HEK293 (cell line): ENCODE measurements around the gene PRKCE.

Experiments
- CTCF ChIA-PET: fragments of 350-600 bp; formaldehyde crosslinking; extraction: SDS; loops from one replicate; lab custom pipeline; 2021; ENCODE audit warnings: antibody characterized with exemption; lab: Yijun Ruan, JAX
- POLR2A ChIA-PET: fragments of 300-600 bp; formaldehyde crosslinking; extraction: SDS; loops from one replicate; lab custom pipeline; 2020; ENCODE audit warnings: antibody characterized with exemption, inconsistent platforms; lab: Yijun Ruan, JAX
- H3K27ac ChIP-seq: fragments of 200-500 bp; sonication (Bioruptor generic); 2 replicates; pipeline ENCODE4 v1.5.1; 2014; ENCODE audit warnings: low read depth, low read length, control low read depth, inconsistent platforms; ENCODE audit errors: extremely low read depth
- H3K36me3 ChIP-seq, 2 experiments: fragments of 200-500 bp in 1 of 2; sonication (Bioruptor generic) in 1 of 2; 1 replicate in 1 of 2; 2 replicates in 1 of 2; pipeline ENCODE4 v1.5.1; 2014 to 2017; ENCODE audit warnings: inconsistent platforms in 2 of 2, low read length in 2 of 2; ENCODE audit not compliant: control insufficient read depth in 2 of 2, insufficient read depth in 1 of 2
- H3K4me1 ChIP-seq: fragments of 200-500 bp; sonication (Bioruptor generic); 2 replicates; pipeline ENCODE4 v1.5.1; 2014; ENCODE audit warnings: mild to moderate bottlenecking, low read length, inconsistent platforms; ENCODE audit not compliant: control insufficient read depth, insufficient read depth
- H3K4me3 ChIP-seq: 2 replicates; pipeline ENCODE4 v1.5.1; 2011; ENCODE audit warnings: low read depth, mild to moderate bottlenecking, control low read depth, low read length, moderate library complexity
- H3K9me3 ChIP-seq: fragments of 200-500 bp; sonication (Bioruptor generic); 2 replicates; pipeline ENCODE4 v1.5.1; 2014; ENCODE audit warnings: low read depth, low read length, inconsistent platforms; ENCODE audit not compliant: control insufficient read depth, insufficient read depth
- GLIS1 ChIP-seq: fragments of 450-650 bp; formaldehyde crosslinking; IDR thresholded peaks from 2 replicates; pipeline ENCODE4 v1.5.1; 2016; ENCODE audit warnings: missing biosample characterization, missing genetic modification characterization
- GLIS2 ChIP-seq: fragments of 450-650 bp; formaldehyde crosslinking; IDR thresholded peaks from 2 replicates; pipeline ENCODE4 v1.5.1; 2016; ENCODE audit warnings: missing biosample characterization, missing genetic modification characterization
- OSR2 ChIP-seq: fragments of 450-650 bp; formaldehyde crosslinking; IDR thresholded peaks from 2 replicates; pipeline ENCODE4 v1.5.1; 2016; ENCODE audit warnings: missing biosample characterization, missing genetic modification characterization
- RBAK ChIP-seq: fragments of 450-650 bp; formaldehyde crosslinking; IDR thresholded peaks from 2 replicates; pipeline ENCODE4 v1.5.1; 2016; ENCODE audit warnings: missing biosample characterization, missing genetic modification characterization
- SALL2 ChIP-seq: fragments of 450-650 bp; formaldehyde crosslinking; IDR thresholded peaks from 2 replicates; pipeline ENCODE4 v1.5.0; 2017; ENCODE audit warnings: missing biosample characterization, mild to moderate bottlenecking, missing genetic modification characterization, borderline replicate concordance
- SCRT2 ChIP-seq: fragments of 450-650 bp; formaldehyde crosslinking; IDR thresholded peaks from 2 replicates; pipeline ENCODE4 v1.5.1; 2016; ENCODE audit warnings: missing biosample characterization, missing genetic modification characterization
- SP7 ChIP-seq: fragments of 450-650 bp; formaldehyde crosslinking; IDR thresholded peaks from 2 replicates; pipeline ENCODE4 v1.5.1; 2016; ENCODE audit warnings: missing biosample characterization, missing genetic modification characterization
- TCF7L2 ChIP-seq: IDR thresholded peaks from 2 replicates; pipeline ENCODE4 v1.6.1; 2011; ENCODE audit warnings: low read depth, mild to moderate bottlenecking, inconsistent platforms, low read length, moderate library complexity, borderline replicate concordance
- ZFP69B ChIP-seq: fragments of 450-650 bp; formaldehyde crosslinking; IDR thresholded peaks from 2 replicates; pipeline ENCODE4 v1.5.1; 2016; ENCODE audit warnings: missing biosample characterization, missing genetic modification characterization
- ZNF146 ChIP-seq: fragments of 450-650 bp; formaldehyde crosslinking; IDR thresholded peaks from 2 replicates; pipeline ENCODE4 v1.5.1; 2016; ENCODE audit warnings: missing biosample characterization, missing genetic modification characterization
- ZNF184 ChIP-seq: fragments of 450-650 bp; IDR thresholded peaks from 2 replicates; pipeline ENCODE4 v1.5.1; 2018; ENCODE audit warnings: missing biosample characterization, mild to moderate bottlenecking, missing genetic modification characterization
- ZNF202 ChIP-seq: fragments of 450-650 bp; formaldehyde crosslinking; IDR thresholded peaks from 2 replicates; pipeline ENCODE4 v1.5.1; 2016; ENCODE audit warnings: missing biosample characterization, missing genetic modification characterization, borderline replicate concordance
- ZNF239 ChIP-seq: fragments of 450-650 bp; formaldehyde crosslinking; IDR thresholded peaks from 2 replicates; pipeline ENCODE4 v1.5.1; 2016; ENCODE audit warnings: missing biosample characterization, missing genetic modification characterization
- ZNF266 ChIP-seq: fragments of 450-650 bp; formaldehyde crosslinking; IDR thresholded peaks from 2 replicates; pipeline ENCODE4 v1.5.1; 2016; ENCODE audit warnings: missing biosample characterization, missing genetic modification characterization, low read depth
- ZNF302 ChIP-seq: fragments of 450-650 bp; formaldehyde crosslinking; IDR thresholded peaks from 2 replicates; pipeline ENCODE4 v1.5.1; 2016; ENCODE audit warnings: missing biosample characterization, missing genetic modification characterization, low read depth
- ZNF366 ChIP-seq: fragments of 450-650 bp; formaldehyde crosslinking; conservative IDR thresholded peaks from 2 replicates; pipeline ENCODE4 v1.5.1; 2016; ENCODE audit warnings: missing biosample characterization, missing genetic modification characterization
- ZNF391 ChIP-seq: fragments of 450-650 bp; formaldehyde crosslinking; IDR thresholded peaks from 2 replicates; pipeline ENCODE4 v1.5.1; 2016; ENCODE audit warnings: low read depth, missing biosample characterization, missing genetic modification characterization, borderline replicate concordance
- ZNF394 ChIP-seq: fragments of 450-650 bp; formaldehyde crosslinking; IDR thresholded peaks from 2 replicates; pipeline ENCODE4 v1.5.1; 2016; ENCODE audit warnings: missing biosample characterization, missing genetic modification characterization, mild to moderate bottlenecking, moderate library complexity, borderline replicate concordance
- ZNF404 ChIP-seq: fragments of 450-650 bp; formaldehyde crosslinking; IDR thresholded peaks from 2 replicates; pipeline ENCODE4 v1.5.1; 2017; ENCODE audit warnings: missing biosample characterization, missing genetic modification characterization
- ZNF549 ChIP-seq: fragments of 450-650 bp; IDR thresholded peaks from 2 replicates; pipeline ENCODE4 v1.5.1; 2018; ENCODE audit warnings: missing biosample characterization, missing genetic modification characterization, mild to moderate bottlenecking, inconsistent platforms, moderate library complexity
- ZNF561 ChIP-seq: fragments of 450-650 bp; IDR thresholded peaks from 2 replicates; pipeline ENCODE4 v1.5.1; 2018; ENCODE audit warnings: missing biosample characterization, missing genetic modification characterization, borderline replicate concordance
- ZNF600 ChIP-seq: fragments of 450-650 bp; formaldehyde crosslinking; IDR thresholded peaks from 2 replicates; pipeline ENCODE4 v1.5.1; 2016; ENCODE audit warnings: missing biosample characterization, missing genetic modification characterization
- ZNF629 ChIP-seq: fragments of 450-650 bp; formaldehyde crosslinking; IDR thresholded peaks from 2 replicates; pipeline ENCODE4 v1.5.1; 2017; ENCODE audit warnings: missing biosample characterization, missing genetic modification characterization
- ZNF658 ChIP-seq: fragments of 450-650 bp; formaldehyde crosslinking; IDR thresholded peaks from 2 replicates; pipeline ENCODE4; 2016; ENCODE audit warnings: missing biosample characterization, missing genetic modification characterization
- ZNF677 ChIP-seq: fragments of 450-650 bp; IDR thresholded peaks from 2 replicates; pipeline ENCODE4 v1.5.0; 2018; ENCODE audit warnings: missing biosample characterization, mild to moderate bottlenecking, missing genetic modification characterization, moderate library complexity
- ZNF768 ChIP-seq: fragments of 450-650 bp; formaldehyde crosslinking; IDR thresholded peaks from 2 replicates; pipeline ENCODE4 v1.5.1; 2018; ENCODE audit warnings: missing biosample characterization, mild to moderate bottlenecking, missing genetic modification characterization
- ZNF776 ChIP-seq: fragments of 450-650 bp; formaldehyde crosslinking; IDR thresholded peaks from 2 replicates; pipeline ENCODE4 v1.5.0; 2017; ENCODE audit warnings: missing biosample characterization, missing genetic modification characterization, borderline replicate concordance
- TF ChIP-seq, protein P1 (sequence below): fragments of 450-650 bp; formaldehyde crosslinking; IDR thresholded peaks from 2 replicates; pipeline ENCODE4 v1.5.1; 2016; ENCODE audit warnings: missing biosample characterization, missing genetic modification characterization
- TF ChIP-seq, protein P2 (sequence below): fragments of 450-650 bp; formaldehyde crosslinking; IDR thresholded peaks from 2 replicates; pipeline ENCODE4 v1.5.1; 2016; ENCODE audit warnings: missing biosample characterization, missing genetic modification characterization
- TF ChIP-seq, protein P3 (sequence below): fragments of 450-650 bp; formaldehyde crosslinking; IDR thresholded peaks from 2 replicates; pipeline ENCODE4 v1.5.1; 2017; ENCODE audit warnings: missing biosample characterization, missing genetic modification characterization
- TF ChIP-seq, protein P4 (sequence below): fragments of 450-650 bp; formaldehyde crosslinking; IDR thresholded peaks from 2 replicates; pipeline ENCODE4 v1.5.1; 2016; ENCODE audit warnings: missing biosample characterization, missing genetic modification characterization

PRKCE gene

DNA sequence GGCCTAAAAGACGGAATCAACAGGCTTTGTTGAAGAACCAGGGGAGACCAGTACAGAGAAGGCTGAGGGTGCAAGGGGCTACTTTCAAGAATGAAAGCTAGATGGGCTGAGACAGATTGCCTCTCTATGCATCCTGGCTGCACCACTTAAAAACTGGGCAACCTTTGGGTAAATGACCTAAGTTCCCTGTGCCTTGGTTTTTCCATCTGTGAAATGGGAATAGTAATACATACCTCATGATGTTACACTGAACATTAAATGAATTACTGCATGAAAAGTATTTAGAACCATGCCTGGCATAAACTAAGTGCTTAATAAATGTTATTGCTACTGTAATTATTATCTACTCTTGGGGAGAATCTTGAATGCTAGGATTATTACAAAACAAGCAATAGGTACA lies 106.5 kb downstream of the PRKCE start (continued):
- TF ChIP-seq, protein P1, sequence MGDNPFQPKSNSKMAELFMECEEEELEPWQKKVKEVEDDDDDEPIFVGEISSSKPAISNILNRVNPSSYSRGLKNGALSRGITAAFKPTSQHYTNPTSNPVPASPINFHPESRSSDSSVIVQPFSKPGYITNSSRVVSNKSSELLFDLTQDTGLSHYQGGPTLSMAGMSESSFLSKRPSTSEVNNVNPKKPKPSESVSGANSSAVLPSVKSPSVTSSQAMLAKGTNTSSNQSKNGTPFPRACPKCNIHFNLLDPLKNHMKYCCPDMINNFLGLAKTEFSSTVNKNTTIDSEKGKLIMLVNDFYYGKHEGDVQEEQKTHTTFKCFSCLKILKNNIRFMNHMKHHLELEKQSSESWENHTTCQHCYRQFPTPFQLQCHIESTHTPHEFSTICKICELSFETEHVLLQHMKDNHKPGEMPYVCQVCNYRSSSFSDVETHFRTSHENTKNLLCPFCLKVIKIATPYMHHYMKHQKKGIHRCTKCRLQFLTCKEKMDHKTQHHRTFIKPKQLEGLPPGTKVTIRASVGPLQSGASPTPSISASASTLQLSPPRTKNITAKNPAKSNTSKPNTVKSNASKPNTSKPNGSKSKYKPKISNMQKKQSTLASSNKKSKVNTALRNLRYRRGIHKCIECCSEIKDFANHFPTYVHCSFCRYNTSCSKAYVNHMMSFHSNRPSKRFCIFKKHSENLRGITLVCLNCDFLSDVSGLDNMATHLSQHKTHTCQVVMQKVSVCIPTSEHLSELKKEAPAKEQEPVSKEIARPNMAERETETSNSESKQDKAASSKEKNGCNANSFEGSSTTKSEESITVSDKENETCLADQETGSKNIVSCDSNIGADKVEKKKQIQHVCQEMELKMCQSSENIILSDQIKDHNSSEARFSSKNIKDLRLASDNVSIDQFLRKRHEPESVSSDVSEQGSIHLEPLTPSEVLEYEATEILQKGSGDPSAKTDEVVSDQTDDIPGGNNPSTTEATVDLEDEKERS (tag by site-specific recombination): no peak
- TF ChIP-seq, protein P2, sequence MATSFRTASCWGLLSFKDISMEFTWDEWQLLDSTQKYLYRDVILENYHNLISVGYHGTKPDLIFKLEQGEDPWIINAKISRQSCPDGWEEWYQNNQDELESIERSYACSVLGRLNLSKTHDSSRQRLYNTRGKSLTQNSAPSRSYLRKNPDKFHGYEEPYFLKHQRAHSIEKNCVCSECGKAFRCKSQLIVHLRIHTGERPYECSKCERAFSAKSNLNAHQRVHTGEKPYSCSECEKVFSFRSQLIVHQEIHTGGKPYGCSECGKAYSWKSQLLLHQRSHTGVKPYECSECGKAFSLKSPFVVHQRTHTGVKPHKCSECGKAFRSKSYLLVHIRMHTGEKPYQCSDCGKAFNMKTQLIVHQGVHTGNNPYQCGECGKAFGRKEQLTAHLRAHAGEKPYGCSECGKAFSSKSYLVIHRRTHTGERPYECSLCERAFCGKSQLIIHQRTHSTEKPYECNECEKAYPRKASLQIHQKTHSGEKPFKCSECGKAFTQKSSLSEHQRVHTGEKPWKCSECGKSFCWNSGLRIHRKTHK: no peak

DNA sequence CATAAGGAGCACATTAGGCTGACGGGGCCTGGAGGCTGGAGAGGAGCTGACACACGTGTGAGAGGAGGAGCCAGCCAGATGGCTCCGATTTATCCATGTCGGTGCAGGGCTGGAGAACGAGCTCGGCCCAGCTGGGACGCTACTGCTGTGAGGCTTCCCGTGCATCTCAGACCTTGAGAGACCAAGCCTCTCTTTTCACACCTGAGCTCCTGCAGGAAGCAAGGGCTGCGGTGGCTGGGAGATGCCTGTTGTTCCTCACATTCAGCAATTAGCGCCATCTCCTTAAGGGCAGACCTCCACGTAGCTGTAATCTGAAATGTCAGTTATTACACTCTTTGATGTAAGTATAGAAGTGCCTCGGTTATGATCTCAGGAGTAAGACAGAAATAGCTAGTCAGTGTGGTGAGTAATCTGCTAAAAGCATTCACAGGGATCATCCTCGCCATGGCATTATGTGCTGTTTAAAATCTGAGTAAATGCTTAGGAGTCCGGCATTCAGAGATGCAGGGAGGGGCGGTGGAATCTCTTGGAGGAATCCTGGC lies 107.9 kb downstream of the PRKCE start:
- ChIA-PET CTCF (interaction anchor here (0.6 to 1.9 kb wide), 3 partner anchors 20 to 100 kb away, joined by 3 to 6 read pairs (median 5); no protein-coding TSS in a partner anchor), POLR2A (no interaction called here)
- Histone ChIP-seq H3K4me3 (no peak overlapping the region), H3K36me3 (no peaks in the 10 kb centered on the region), H3K9me3 (no peaks in the 10 kb centered on the region), H3K27ac (0 out of 2 replicates have a peak overlapping the region, but pooled peaks have one; percentile 8), H3K4me1 (peaks cover 12% of the 10 kb centered on the region)
- TF ChIP-seq ZNF561 (tag by site-specific recombination): no peak
- no peak for TF ChIP-seq ZNF549
- TF ChIP-seq SCRT2 (tag by site-specific recombination): peak; percentile 60
- TF ChIP-seq GLIS1 (tag by site-specific recombination): peak; percentile 79
- TF ChIP-seq OSR2 (tag by site-specific recombination): peak; percentile 51
- peak; percentile 40; the same call in 1 of the 2 replicates for TF ChIP-seq ZNF366 (tag by site-specific recombination)
- TF ChIP-seq ZNF600 (tag by site-specific recombination): peak; percentile 45
- TF ChIP-seq TCF7L2: no peak
- no peak for TF ChIP-seq ZNF239 (tag by site-specific recombination)
- no peak for TF ChIP-seq ZFP69B (tag by site-specific recombination)
- TF ChIP-seq ZNF146 (tag by site-specific recombination): no peak
- TF ChIP-seq ZNF658 (tag by site-specific recombination): no peak
- TF ChIP-seq ZNF776: no peak
- no peak for TF ChIP-seq ZNF302
- TF ChIP-seq, protein P3, sequence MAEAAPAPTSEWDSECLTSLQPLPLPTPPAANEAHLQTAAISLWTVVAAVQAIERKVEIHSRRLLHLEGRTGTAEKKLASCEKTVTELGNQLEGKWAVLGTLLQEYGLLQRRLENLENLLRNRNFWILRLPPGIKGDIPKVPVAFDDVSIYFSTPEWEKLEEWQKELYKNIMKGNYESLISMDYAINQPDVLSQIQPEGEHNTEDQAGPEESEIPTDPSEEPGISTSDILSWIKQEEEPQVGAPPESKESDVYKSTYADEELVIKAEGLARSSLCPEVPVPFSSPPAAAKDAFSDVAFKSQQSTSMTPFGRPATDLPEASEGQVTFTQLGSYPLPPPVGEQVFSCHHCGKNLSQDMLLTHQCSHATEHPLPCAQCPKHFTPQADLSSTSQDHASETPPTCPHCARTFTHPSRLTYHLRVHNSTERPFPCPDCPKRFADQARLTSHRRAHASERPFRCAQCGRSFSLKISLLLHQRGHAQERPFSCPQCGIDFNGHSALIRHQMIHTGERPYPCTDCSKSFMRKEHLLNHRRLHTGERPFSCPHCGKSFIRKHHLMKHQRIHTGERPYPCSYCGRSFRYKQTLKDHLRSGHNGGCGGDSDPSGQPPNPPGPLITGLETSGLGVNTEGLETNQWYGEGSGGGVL: no peak
- TF ChIP-seq ZNF404 (tag by site-specific recombination): no peak
- no peak for TF ChIP-seq GLIS2 (tag by site-specific recombination)
- TF ChIP-seq ZNF768 (tag by site-specific recombination): no peak
- no peak for TF ChIP-seq SALL2 (tag by site-specific recombination)
- no peak for TF ChIP-seq ZNF394 (tag by site-specific recombination)
- TF ChIP-seq ZNF266 (tag by site-specific recombination): no peak
- TF ChIP-seq SP7 (tag by site-specific recombination): peak; percentile 42; the same call in 1 of the 2 replicates
- no peak for TF ChIP-seq ZNF677 (tag by site-specific recombination)
- TF ChIP-seq RBAK (tag by site-specific recombination): no peak
- TF ChIP-seq ZNF202 (tag by site-specific recombination): no peak
- TF ChIP-seq ZNF184: no peak
- TF ChIP-seq, protein P4, sequence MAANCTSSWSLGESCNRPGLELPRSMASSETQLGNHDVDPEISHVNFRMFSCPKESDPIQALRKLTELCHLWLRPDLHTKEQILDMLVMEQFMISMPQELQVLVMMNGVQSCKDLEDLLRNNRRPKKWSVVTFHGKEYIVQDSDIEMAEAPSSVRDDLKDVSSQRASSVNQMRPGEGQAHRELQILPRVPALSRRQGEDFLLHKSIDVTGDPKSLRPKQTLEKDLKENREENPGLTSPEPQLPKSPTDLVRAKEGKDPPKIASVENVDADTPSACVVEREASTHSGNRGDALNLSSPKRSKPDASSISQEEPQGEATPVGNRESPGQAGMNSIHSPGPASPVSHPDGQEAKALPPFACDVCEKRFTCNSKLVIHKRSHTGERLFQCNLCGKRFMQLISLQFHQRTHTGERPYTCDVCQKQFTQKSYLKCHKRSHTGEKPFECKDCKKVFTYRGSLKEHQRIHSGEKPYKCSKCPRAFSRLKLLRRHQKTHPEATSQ: no peak
- peak; percentile 56 for TF ChIP-seq ZNF629 (tag by site-specific recombination)
- TF ChIP-seq ZNF391: no peak
